Smooth muscle cell (in vitro differentiated cells): Measurements from ENCODE around the gene LUC7L3. TPM values are rescaled to one million over a fixed set of nuclear protein-coding genes. Genes with fewer than 3 reads are reported as not detected.

Source experiments
- DNase-seq: peaks from one replicate; lab custom pipeline; 2025; ENCODE audit not compliant: unreplicated experiment; lab: John Stamatoyannopoulos, UW
- H2AFZ ChIP-seq: fragments of 200-600 bp; sonication (generic); 2 replicates; pipeline ENCODE4 v1.6.0; 2016; ENCODE audit warnings: antibody characterized with exemption, low read depth, mild to moderate bottlenecking
- H3F3A ChIP-seq: fragments of 200-600 bp; sonication (generic); 2 replicates; pipeline ENCODE4 v1.6.0; 2017; ENCODE audit warnings: antibody characterized with exemption, low read depth
- H3K27ac ChIP-seq: fragments of 200-600 bp; sonication (generic); 2 replicates; pipeline ENCODE4 v1.5.1; 2016; ENCODE audit warnings: low read depth, mild to moderate bottlenecking
- H3K27me3 ChIP-seq: fragments of 200-600 bp; sonication (generic); 2 replicates; pipeline ENCODE4 v1.6.1; 2016; ENCODE audit warnings: low read depth, mild to moderate bottlenecking
- H3K36me3 ChIP-seq: fragments of 200-600 bp; sonication (generic); 2 replicates; pipeline ENCODE4 v1.5.1; 2016; ENCODE audit warnings: low read depth
- H3K4me1 ChIP-seq: fragments of 200-600 bp; sonication (generic); 2 replicates; pipeline ENCODE4 v1.5.1; 2016; ENCODE audit warnings: low read depth
- H3K4me2 ChIP-seq: fragments of 200-600 bp; sonication (generic); 2 replicates; pipeline ENCODE4 v1.6.0; 2016; ENCODE audit warnings: mild to moderate bottlenecking
- H3K4me3 ChIP-seq: fragments of 200-600 bp; sonication (generic); 2 replicates; pipeline ENCODE4 v1.5.1; 2016; ENCODE audit warnings: mild to moderate bottlenecking
- H3K79me2 ChIP-seq: fragments of 200-600 bp; sonication (generic); 2 replicates; pipeline ENCODE4 v1.6.0; 2016; ENCODE audit warnings: low read depth, mild to moderate bottlenecking
- H3K9ac ChIP-seq: fragments of 200-600 bp; sonication (generic); 2 replicates; pipeline ENCODE4 v1.6.0; 2016; ENCODE audit warnings: low read depth
- H3K9me3 ChIP-seq: fragments of 200-600 bp; sonication (generic); replicated peaks from 2 replicates; pipeline ENCODE4 v1.5.1; 2016; ENCODE audit warnings: low read depth
- H4K20me1 ChIP-seq: fragments of 200-600 bp; sonication (generic); 2 replicates; pipeline ENCODE4 v1.6.0; 2016; ENCODE audit warnings: low read depth
- CTCF ChIP-seq: fragments of 200-600 bp; sonication (generic); IDR thresholded peaks from 2 replicates; pipeline ENCODE4 v1.5.1; 2017; ENCODE audit warnings: borderline replicate concordance, mild to moderate bottlenecking, antibody characterized with exemption; ENCODE audit not compliant: insufficient read depth, poor library complexity, severe bottlenecking
- WGBS: methylation state at CpG from one replicate; pipeline ENCODE4 v1.1.7; 2016; ENCODE audit warnings: low lambda C conversion rate; 5-methylcytosine and 5-hydroxymethylcytosine counted together
- polyA plus RNA-seq: library from polyadenylated mRNA; unstranded; fragments of >200 nt; fragmentation: Nextera tagmentation; extraction: Ambion mirVana; gene quantifications from 2 replicates; pipeline ENCODE4 v1.2.1, GENCODE V29; 2016
- total RNA-seq: library from RNA; depleted of rRNA; stranded (reverse); fragments of >200 nt; gene quantifications from 2 replicates; pipeline ENCODE4 v1.2.3, GENCODE V29; 2014

LUC7L3 gene
- total and polyA plus RNA-seq, 2 experiments from 2014 or later, result 75.9 to 77.8 TPM

GRCh38 chr17:50697663-50698272 is 21.6 kb upstream of the LUC7L3 start:
- no peak for TF ChIP-seq CTCF
- Histone ChIP-seq H3K27me3 (no peaks in the 10 kb centered on the region), H3K27ac (no peak overlapping the region), H3K79me2 (peaks cover 16% of the 10 kb centered on the region), H3K9me3 (no peaks in the 10 kb centered on the region), H3K9ac (no peak overlapping the region), H3F3A (peaks cover 18% of the 10 kb centered on the region), H2AFZ (no peak overlapping the region), H4K20me1 (peaks cover 26% of the 10 kb centered on the region), H3K36me3 (peaks cover 19% of the 10 kb centered on the region), H3K4me2 (no peak overlapping the region), H3K4me3 (no peak overlapping the region), H3K4me1 (no peaks in the 10 kb centered on the region)
- no peak for DNase-seq
- 87% methylated on average over 3 of the region's 3 CpGs for WGBS

- Histone ChIP-seq H3K27me3 (no peaks in the 10 kb centered on the region), H3K36me3 (peaks cover 19% of the 10 kb centered on the region), H3K4me1 (no peaks in the 10 kb centered on the region), H3K27ac (no peak overlapping the region), H3K4me2 (no peak overlapping the region), H3F3A (peaks cover 8% of the 10 kb centered on the region), H2AFZ (no peak overlapping the region), H4K20me1 (peaks cover 32% of the 10 kb centered on the region), H3K4me3 (no peak overlapping the region), H3K9me3 (no peaks in the 10 kb centered on the region), H3K79me2 (peaks cover 23% of the 10 kb centered on the region), H3K9ac (no peak overlapping the region)
- no peak for TF ChIP-seq CTCF
- DNase-seq, result no peak
- 90% methylated on average over 7 of the region's 7 CpGs for WGBS
Measured at GRCh38 chr17:50699410-50699809, 20.0 kb upstream of the LUC7L3 start.

- H3K9me3 ChIP-seq, result no peaks in the 10 kb centered on the region
- no peaks in the 10 kb centered on the region for H3K27me3 ChIP-seq
- H3K27ac ChIP-seq, result no peak overlapping the region
- DNase-seq, result no peak
- no peak overlapping the region for H2AFZ ChIP-seq
- H4K20me1 ChIP-seq, result peaks cover 28% of the 10 kb centered on the region
- no peak overlapping the region for H3K4me3 ChIP-seq
- WGBS, result 95% methylated on average over 3 of the region's 3 CpGs
- peaks cover 52% of the 10 kb centered on the region for H3K79me2 ChIP-seq
- H3K36me3 ChIP-seq, result peaks cover 3% of the 10 kb centered on the region
- H3K4me1 ChIP-seq, result peaks cover 4% of the 10 kb centered on the region
- TF ChIP-seq CTCF, result no peak
- no peak overlapping the region for H3K4me2 ChIP-seq
- H3K9ac ChIP-seq, result no peak overlapping the region
- H3F3A ChIP-seq, result peaks cover 3% of the 10 kb centered on the region
Measured at GRCh38 chr17:50703162-50703561, 16.2 kb upstream of the LUC7L3 start.
